ENCODE data around the gene CDADC1.
A peak's percentile ranks its signal among the peaks of the same experiment; 100 is the strongest.

Gene CDADC1

DNA sequence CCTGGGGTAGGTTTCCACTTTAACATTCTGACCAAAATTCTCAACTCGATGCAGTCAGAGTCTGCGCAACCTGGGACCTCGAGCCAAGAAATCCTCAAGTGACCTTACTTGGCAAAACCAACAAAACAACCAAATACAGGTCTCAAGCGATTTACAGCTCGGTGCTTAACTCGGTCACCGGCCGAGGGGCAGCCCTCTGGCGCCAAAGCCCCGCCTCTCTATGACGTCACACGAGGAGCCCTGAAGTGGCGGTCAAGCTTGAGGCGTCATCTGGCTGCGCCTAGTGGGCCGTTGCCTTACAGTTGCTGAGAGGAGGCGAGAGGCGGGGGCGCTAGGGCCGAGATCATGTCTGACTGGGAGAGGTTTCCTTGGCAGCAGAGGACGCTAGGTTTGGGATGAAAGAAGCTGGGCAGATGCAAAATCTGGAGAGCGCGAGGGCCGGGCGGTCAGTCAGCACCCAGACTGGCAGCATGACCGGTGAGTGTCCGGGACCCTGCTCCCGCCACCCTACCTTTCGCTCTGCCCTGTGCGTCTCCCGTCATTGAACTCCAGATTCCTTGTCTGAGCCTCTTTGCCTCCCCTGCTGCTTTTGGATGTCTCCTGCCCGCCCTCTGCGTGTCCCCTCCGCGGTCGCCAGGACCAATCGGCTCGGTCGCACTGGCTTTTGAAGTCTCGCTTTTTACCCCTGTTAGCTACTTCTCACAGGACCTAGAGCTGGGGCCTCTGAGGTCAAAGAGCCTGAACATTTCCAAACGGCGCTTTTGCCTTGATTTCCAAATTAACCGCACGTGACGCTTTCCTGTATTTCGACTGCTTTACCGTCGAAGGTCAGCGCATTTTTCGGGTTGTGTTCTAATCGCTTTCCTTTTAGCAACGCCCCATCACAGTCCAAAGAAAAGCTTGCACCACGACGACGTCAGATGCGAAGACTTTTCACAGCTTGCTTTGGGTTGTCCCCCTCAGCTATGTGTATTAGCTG, at the start of gene CDADC1:
Gene CDADC1, plus strand, starts transcription at position 283 of the 979 bp plus-strand sequence. Its CDS starts 113 bp downstream, at position 396.
- DNase-seq: peak; percentile 81 to 88

DNA sequence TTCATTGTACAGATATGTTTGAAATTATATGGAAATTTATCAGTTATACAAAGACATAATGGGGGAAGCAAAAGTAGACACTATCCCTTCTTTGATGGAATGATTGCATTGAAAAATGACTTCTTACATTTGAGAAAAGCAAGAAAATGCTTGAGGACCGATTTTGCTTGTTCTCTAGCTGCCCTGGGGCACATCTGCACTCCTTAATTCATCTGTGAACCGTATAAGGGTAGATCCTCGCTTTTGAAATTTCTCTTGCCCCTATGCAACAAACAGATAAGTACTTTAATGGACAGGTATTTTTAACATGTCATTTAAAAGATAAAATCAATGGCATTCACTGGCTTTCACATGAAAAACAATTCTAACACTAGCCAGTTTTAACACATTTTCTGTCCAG, 41.1 kb upstream of the CDADC1 start:
- no peak for DNase-seq

- no peak for DNase-seq
These were observed 39.1 kb upstream of the CDADC1 start for GRCh38 chr13:49208619-49209018.

DNA sequence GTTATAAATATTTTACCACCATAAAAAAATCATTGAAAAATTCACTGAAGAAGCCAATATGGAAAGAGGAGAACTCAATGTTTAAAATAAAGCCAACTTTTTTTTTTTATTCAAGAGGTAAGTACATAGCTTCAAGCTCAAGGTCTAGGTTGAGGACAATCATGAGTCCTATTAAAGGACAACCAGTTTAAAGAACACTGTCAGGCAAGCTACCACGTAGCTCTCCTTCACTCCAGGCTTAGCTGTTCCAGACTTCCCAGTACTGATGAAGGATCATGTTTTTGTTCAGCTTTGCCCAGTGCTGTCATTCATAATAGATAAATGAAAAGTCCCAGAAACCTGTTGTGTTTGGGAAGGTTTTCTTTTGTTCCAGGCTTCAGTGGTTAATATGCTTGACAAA, 37.6 kb upstream of the CDADC1 start:
- no peak for DNase-seq

DNA sequence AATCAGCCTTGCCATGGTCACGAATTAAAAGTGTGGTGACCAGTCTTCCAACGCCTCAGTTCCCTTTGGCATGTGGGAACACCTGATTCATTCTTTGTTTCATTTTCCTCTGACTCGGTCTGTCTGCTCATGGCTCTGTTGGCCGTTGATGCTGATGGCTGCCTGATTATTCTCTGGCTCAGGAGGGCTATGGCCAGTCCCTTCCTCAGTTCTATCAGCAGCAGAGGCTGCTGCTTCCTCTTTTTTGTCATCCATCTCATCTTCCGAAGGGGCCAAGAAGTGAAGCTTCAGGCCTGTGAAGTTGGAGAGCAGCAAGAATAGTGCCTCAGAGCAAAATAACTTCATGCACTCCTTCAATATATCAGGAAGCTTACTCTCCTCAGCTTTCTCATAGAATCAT, 37.1 kb upstream of the CDADC1 start:
- no peak for DNase-seq

GRCh38 chr13:49213539-49213938, 34.2 kb upstream of the CDADC1 start:
- DNase-seq: no peak

GRCh38 chr13:49213997-49214916, 33.5 kb upstream of the CDADC1 start:
- DNase-seq: no peak

DNA sequence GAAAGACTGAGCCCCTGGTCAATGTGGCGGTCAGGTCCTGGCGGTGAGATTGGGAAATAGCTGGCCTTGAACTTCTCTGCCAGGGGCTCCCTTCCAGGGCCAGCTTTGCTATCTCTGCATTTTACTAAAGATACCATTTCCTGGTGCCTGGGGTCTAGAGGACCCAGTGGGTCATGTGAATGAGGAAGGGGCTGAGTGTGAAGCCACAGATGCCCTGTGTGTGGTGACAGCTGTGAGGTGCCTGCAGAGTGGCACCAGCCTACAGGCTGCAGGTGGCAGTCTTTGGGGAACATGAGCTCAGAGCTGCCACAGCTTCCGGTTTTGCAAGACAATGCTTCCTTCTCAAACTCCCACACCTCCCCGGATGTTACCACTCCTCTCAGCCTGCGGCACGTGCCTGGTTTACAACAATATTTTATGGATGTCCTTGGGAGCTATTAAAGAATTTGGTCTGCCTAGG, 32.8 kb upstream of the CDADC1 start:
- DNase-seq: peak; percentile 34 to 50

DNA sequence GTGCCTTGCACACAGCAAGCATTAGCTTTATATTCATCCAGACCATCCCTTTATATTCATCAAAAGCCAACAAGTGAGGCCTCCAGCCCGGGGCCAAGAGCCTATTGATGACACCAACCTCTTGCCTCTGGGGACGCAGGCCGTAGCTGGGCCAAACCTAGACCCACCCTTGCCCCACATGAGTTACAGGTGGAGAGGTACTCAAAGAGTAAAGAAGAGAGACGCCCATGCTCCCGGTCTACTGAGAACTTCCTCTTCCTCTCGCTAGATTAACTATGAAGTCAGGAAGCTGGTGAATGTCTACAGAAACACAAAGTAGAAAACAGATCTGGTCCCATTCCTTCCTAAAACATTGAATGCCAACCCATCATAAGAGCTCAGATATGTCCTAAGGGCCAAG, 31.4 kb upstream of the CDADC1 start:
- DNase-seq: no peak

GRCh38 chr13:49217962-49218492, 29.7 kb upstream of the CDADC1 start:
- no peak for DNase-seq

- no peak for DNase-seq
These were observed 29.2 kb upstream of the CDADC1 start for GRCh38 chr13:49218493-49219051.

GRCh38 chr13:49219647-49220035, 28.1 kb upstream of the CDADC1 start:
- DNase-seq: no peak

- DNase-seq: peak; percentile 14 to 15
These were observed 27.5 kb upstream of the CDADC1 start, which contains the start of gene MLNR for GRCh38 chr13:49220036-49220855. TSS of gene MLNR (plus strand) at chr13:49220338. CDS start at chr13:49220338, 0 bp downstream.

GRCh38 chr13:49220856-49221589, 26.7 kb upstream of the CDADC1 start:
- DNase-seq: no peak

DNA sequence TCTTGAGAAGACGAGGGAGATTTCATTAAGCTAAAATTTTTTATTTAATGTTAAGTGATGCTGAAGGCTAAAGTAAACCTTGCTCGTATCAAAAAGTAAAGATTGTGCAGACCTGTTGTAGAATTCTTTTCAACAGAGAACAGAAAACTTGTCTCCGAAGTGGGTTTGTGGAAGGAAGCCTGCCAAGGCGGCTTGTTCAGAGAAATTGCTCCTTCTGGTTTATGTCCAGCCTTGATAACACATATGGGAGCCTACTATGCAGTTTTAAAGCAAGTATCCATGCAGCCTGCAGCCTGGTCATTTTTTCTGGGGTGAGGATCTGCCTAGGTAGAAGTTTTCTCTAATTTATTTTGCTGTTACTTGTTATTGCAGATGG, 26.1 kb upstream of the CDADC1 start:
- DNase-seq: no peak

- no peak for DNase-seq
These were observed 22.3 kb upstream of the CDADC1 start for GRCh38 chr13:49225223-49226042.

- no peak for DNase-seq
These were observed 21.1 kb upstream of the CDADC1 start for GRCh38 chr13:49226613-49227012.

GRCh38 chr13:49234741-49235140, 13.0 kb upstream of the CDADC1 start:
- no peak for DNase-seq

- DNase-seq: no peak
These were observed 11.8 kb upstream of the CDADC1 start for GRCh38 chr13:49235856-49236431.

DNA sequence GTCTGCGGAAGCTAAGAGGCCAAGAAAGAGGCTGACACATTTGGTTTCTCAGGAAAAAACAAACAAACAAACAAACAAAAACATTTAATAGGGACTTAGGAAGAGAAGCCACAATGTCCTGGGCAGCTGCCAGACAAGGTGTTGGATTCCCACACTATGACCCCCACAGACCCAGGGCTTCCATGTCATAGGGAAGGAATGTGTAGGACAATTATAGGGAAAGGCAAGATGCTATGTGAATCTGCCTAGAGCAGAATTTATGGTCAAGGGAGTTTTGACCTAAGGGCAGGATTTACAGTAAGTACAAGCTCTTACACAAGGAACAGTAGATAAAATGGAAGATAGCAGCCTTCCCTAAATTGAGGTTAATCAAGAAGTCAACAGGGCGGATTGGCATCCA, 9.1 kb upstream of the CDADC1 start:
- no peak for DNase-seq

All from stimulated activated CD4-positive, alpha-beta T cell treated with anti-CD3 and anti-CD28 coated beads, Interleukin-4, amount 100 ng/mL, for 4 hours (primary cell).